NCI-H226 (cell line): ENCODE results near the gene NEMF.
"Not testable (repeated sequence)": the region's sequence is repeated elsewhere in the genome, so short reads cannot be mapped to it uniquely, and the experiment has no call there.

ENCODE experiments used
- DNase-seq: peaks from one replicate; pipeline ENCODE4 v3.0.0-alpha.2; 2015

Gene NEMF

GRCh38 chr14:49796025-49796424 is 56.6 kb downstream of the NEMF start:
- no peak for DNase-seq

- DNase-seq, result no peak
Observed at GRCh38 chr14:49792618-49793017, 60.0 kb downstream of the NEMF start.

DNA sequence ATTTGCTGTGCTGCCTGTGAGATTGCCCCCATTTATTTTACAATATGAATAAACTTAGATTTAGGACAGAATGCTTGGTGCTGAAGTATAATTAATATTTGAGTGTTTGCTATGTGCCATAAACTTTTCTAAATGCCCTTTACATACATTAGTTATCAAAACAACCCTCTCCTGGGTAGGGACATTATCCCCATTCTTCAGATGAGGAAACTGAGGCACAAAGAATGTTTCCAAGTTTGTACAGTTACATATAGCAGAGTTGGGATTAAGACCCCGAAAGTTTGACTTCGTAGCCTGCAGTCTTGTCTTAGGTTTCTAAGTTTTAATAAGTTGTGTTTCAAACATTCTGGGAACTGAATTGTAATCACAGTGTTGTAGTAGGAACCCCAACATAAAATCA is 66.3 kb downstream of the NEMF start:
- DNase-seq, result no peak

DNA sequence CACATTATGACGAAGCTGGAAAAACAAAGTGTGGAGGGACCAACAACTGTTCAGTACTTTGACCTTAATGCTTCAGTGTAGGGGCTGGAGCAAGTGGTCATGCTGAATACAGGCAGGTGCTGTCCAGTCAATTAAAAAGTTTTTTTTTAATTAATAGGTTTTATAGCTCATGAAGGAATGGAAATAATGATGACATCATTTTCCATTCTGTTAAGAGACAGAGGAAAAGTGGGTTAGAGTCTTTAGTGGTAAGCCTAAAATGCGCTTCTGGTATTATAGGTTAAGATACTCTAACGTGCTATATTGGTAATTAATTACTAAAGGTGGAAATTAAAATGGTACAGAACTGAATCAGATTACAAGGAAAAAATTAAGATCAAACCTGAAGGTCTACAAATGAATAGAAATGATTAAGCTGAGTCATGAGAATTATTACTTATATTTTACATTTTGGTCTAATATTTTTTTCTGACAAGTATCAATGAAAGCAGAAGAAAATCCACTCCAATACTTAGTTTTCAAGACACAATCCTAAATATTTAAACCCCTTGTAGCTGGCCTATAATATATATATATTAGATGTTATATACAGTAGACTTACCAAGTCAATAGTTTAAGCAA is 69.1 kb downstream of the NEMF start:
- no peak for DNase-seq

DNA sequence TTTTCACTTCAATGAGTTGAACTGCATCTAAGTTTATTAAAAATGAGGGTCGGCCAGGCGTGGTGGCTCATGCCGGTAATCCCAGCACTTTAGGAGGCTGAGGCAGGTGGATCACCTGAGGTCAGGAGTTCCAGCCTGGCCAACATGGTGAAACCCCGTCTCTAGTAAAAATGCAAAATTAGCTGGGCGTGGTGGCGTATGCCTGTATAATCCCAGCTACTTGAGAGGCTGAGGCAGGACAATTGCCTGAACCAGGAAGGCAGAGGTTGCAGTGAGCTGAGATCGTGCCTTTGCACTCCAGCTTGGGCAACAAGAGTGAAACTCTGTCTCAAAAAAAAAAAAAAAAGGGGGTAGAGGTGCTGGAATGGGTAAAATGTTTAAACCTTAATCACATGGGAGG is 71.5 kb downstream of the NEMF start:
- DNase-seq, result not testable (repeated sequence)

DNA sequence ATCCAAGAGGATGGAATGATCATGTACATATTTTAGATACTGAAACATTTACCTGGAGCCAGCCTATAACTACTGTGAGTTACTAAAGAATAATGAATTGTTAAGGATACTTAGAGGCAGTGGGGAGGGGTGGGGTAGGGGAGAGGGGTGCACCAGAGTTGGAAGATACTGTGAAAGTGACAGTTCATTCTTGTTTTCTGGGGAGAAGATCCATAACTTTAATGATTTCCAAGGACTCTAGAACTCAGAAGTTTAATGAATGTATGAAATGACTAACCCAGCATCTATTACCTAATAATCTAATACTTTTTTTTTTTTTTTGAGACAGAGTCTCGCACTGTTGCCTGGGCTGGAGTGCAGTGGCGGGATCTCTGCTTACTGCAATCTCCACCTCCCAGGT is 74.2 kb downstream of the NEMF start:
- DNase-seq, result no peak

GRCh38 chr14:49774106-49774505 is 78.5 kb downstream of the NEMF start:
- DNase-seq, result no peak

- not testable (repeated sequence) for DNase-seq
Observed at GRCh38 chr14:49771691-49772090, 80.9 kb downstream of the NEMF start.

GRCh38 chr14:49770212-49770817 is 82.3 kb downstream of the NEMF start:
- no peak for DNase-seq

DNA sequence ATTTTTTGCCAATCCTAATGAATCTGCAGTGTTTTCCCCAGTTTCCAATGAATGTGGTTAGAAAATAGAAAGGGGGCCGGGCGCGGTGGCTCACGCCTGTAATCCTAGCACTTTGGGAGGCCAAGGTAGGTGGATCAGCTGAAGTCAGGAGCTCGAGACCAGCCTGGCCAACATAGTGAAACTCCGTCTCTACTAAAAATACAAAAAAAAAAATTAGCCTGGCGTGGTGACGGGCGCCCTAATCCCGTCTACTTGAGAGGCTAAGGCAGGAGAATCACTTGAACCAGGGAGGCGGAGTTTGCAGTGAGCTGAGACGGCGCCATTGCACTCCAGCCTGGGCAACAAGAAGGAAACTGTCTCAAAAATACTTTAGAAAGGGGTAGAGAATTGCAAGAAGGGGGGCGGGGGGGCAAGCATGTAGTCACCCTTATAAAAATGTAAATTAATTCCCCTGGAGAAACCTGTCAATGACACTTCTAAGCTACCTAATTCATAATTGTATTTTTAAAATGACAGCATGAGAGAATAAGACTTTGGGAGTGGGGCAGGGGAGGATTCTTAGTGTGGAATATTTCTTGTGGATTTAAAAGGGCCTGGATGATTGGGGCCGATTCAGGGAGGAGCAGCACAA is 82.9 kb downstream of the NEMF start:
- DNase-seq, result no peak

GRCh38 chr14:49769171-49769570 is 83.4 kb downstream of the NEMF start:
- no peak for DNase-seq

- peak; percentile 50 for DNase-seq
Observed at GRCh38 chr14:49768301-49769121, 84.1 kb downstream of the NEMF start.

GRCh38 chr14:49767571-49768300 is 84.9 kb downstream of the NEMF start, which contains the start of gene KLHDC2:
Gene KLHDC2, plus strand, starts transcription at chr14:49768153. Its CDS starts 316 bp downstream, at chr14:49768469.
- peak; percentile 88 for DNase-seq

- DNase-seq, result no peak
Observed at GRCh38 chr14:49767270-49767570, 85.4 kb downstream of the NEMF start.

GRCh38 chr14:49766839-49767238 is 85.7 kb downstream of the NEMF start:
- no peak for DNase-seq

DNA sequence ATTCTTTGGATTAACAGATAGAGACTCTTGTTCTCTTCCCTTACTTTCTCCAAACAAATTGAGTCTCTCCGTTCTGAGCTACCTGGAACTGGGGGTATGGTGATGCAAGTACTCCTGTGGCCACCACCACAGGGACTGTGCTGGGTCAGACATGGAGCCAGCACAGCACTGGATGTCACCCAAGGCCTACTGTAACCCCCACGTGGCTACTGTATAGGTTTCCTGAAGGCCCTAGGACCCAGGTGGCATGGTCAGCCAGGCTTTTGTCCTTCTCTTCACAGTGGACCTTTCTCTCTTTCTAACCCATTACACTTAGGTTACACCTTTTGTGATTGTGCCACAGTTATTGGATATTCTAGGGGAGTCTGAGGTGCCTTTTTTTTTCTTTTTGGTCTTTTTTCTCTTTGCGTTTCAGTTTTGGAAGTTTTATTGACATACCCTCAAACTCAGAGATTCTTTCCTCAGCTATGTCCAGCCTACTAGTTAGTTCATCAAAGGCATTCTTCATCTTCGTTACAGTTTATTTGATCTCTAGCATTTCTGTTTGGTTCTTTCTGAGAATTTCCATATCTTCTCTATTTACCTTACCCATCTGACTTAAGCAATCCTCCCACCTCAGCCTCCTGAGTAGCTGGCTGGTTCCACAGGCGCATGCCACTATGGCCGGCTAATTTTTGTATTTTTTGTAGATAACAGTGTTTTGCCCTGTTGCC is 90.6 kb downstream of the NEMF start:
- no peak for DNase-seq

DNA sequence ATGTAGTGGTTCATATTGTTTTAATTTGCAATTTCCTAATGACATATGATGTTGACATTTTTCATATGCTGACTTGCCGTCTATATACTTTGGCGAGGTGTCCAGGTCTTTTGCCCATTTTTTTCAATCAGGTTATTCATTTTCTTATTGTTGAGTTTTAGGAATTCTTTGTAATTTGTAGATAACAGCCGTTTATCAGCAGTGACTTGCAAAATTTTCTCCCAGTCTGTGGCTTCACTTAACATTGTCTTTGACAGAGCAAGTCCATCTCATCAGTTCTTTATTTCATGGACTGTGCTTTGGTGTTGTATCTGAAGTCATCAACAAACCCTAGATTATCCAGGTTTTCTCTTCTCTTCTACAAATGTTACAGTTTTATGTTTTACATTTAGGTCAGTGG is 97.2 kb downstream of the NEMF start:
- no peak for DNase-seq

DNA sequence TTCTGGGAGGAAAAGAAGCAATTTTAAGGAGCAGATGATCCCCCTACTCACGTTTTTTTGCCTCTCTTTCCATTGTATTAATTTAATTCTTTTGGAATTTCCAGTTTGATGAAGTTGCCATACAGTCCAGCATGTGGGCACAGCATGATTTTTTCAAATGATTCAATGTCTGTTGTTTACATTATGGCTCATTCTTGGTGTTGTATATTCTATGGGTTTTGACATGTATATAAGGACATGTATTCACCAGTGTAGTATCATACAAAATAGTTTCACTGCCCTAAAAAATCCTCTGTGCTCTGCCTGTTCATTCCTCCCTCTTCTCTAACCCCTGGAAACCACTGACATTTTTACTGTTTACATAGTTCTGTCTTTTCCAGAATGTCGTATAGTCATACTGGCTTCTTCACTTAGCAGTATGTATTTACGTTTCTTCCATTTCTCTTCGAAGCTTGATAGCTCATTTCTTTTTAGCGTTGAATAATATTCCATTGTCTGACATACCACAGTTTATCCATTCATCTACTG is 98.0 kb downstream of the NEMF start:
- DNase-seq, result no peak

- DNase-seq, result not testable (repeated sequence)
Observed at GRCh38 chr14:49746476-49746875, 106.1 kb downstream of the NEMF start.

GRCh38 chr14:49745191-49745590 is 107.4 kb downstream of the NEMF start:
- DNase-seq, result no peak

- DNase-seq, result not testable (repeated sequence)
Observed at GRCh38 chr14:49735669-49736068, 116.9 kb downstream of the NEMF start.

DNA sequence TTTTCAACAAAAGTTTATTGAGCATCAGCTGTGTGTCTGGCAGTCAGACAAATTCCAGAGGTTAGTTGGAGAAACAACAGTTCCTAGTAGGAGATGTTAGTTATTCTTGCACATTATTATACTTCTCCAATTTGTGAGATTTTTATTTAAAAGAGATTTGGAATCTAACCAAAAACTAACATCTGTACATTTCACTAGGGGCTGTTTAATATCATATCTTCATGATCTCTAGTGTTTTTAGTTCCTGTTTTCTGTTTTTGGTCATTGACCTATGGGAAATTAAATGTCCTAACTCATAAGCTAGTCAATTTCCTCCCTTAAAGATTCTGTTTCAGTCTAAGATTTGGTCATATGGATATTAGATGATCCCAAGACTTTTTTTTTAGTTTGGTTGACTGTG is 118.8 kb downstream of the NEMF start:
- DNase-seq, result no peak
